Testis (tissue), 2 donors: ENCODE data around the gene NLRP5.

ENCODE experiments used
- CTCF ChIP-seq, 3 experiments: fragments of 450-650 bp in 2 of 3; fragments of 200-600 bp in 1 of 3; sonication (generic) in 1 of 3; IDR thresholded peaks; one replicate each; pipeline ENCODE4 v1.5.1; 2016 to 2019; ENCODE audit warnings: antibody characterized with exemption in 3 of 3, mild to moderate bottlenecking in 2 of 3, moderate library complexity in 1 of 3
- POLR2A ChIP-seq: fragments of 450-650 bp; IDR thresholded peaks from one replicate; pipeline ENCODE4 v1.6.1; 2017; ENCODE audit warnings: antibody characterized with exemption, mild to moderate bottlenecking, moderate library complexity

- no peak for TF ChIP-seq POLR2A
- TF ChIP-seq CTCF (IDR thresholded peaks at IDR 0.05): no peak
Observed at GRCh38 chr19:56083668-56084067, 97.1 kb downstream of the NLRP5 start.
